HUES48 (cell line): Measurements from ENCODE around the gene LAMA2.

Experiments used
- H3K27ac ChIP-seq: one replicate; pipeline ENCODE4 v1.7.0; 2013; ENCODE audit warnings: low read depth, low read length, inconsistent platforms
- H3K27me3 ChIP-seq: 2 replicates; pipeline ENCODE4 v1.6.1; 2013; ENCODE audit warnings: mild to moderate bottlenecking, low read length; ENCODE audit not compliant: control insufficient read depth, insufficient read depth
- H3K36me3 ChIP-seq: 2 replicates; pipeline ENCODE4 v1.6.1; 2013; ENCODE audit warnings: low read length; ENCODE audit not compliant: control insufficient read depth, insufficient read depth
- H3K4me1 ChIP-seq: 2 replicates; pipeline ENCODE4 v1.6.1; 2013; ENCODE audit warnings: mild to moderate bottlenecking, low read length; ENCODE audit not compliant: control insufficient read depth, insufficient read depth
- H3K4me3 ChIP-seq: 2 replicates; pipeline ENCODE4 v1.5.1; 2013; ENCODE audit warnings: mild to moderate bottlenecking, low read depth, low read length
- H3K9ac ChIP-seq: 2 replicates; pipeline ENCODE4 v1.6.1; 2013; ENCODE audit warnings: mild to moderate bottlenecking, low read depth, low read length, moderate library complexity
- H3K9me3 ChIP-seq: 2 replicates; pipeline ENCODE4 v1.6.1; 2013; ENCODE audit warnings: low read length; ENCODE audit not compliant: control insufficient read depth, insufficient read depth

Gene LAMA2

DNA sequence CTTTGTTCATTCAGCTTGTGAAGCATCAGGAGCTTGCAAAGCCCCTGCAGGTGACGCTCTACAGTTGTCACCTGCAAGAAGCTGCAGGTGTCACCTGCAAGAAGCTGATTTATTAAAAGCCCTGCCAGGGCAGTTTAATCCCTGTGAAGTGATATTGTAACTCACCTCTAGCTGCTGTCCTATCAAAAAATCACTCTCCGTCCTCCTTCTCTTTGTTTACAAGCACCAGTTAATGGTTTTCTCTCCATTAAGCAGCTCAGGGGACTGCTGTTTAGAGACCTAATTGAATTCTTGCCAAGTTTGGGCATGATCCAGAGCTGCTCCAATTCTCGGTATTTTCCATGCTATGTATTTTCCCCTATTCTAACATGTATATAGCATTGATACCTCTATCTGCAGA lies 481.1 kb downstream of the LAMA2 start:
- Histone ChIP-seq H3K27me3 (no peaks in the 10 kb centered on the region), H3K4me3 (no peak overlapping the region), H3K9me3 (no peaks in the 10 kb centered on the region), H3K36me3 (no peaks in the 10 kb centered on the region), H3K27ac (no peak overlapping the region), H3K4me1 (no peaks in the 10 kb centered on the region), H3K9ac (no peak overlapping the region)

- Histone ChIP-seq H3K4me1 (peaks cover 3% of the 10 kb centered on the region), H3K27me3 (no peaks in the 10 kb centered on the region), H3K9ac (no peak overlapping the region), H3K27ac (no peak overlapping the region), H3K36me3 (no peaks in the 10 kb centered on the region), H3K4me3 (no peak overlapping the region), H3K9me3 (no peaks in the 10 kb centered on the region)
These were observed 481.8 kb downstream of the LAMA2 start for GRCh38 chr6:129364767-129365166.

GRCh38 chr6:129368076-129368475 lies 485.1 kb downstream of the LAMA2 start:
- Histone ChIP-seq H3K4me3 (no peak overlapping the region), H3K27me3 (no peaks in the 10 kb centered on the region), H3K9ac (no peak overlapping the region), H3K9me3 (no peaks in the 10 kb centered on the region), H3K36me3 (no peaks in the 10 kb centered on the region), H3K4me1 (peaks cover 14% of the 10 kb centered on the region), H3K27ac (no peak overlapping the region)

- Histone ChIP-seq H3K27me3 (no peaks in the 10 kb centered on the region), H3K4me1 (peaks cover 14% of the 10 kb centered on the region), H3K27ac (no peak overlapping the region), H3K36me3 (no peaks in the 10 kb centered on the region), H3K9ac (no peak overlapping the region), H3K4me3 (no peak overlapping the region), H3K9me3 (no peaks in the 10 kb centered on the region)
These were observed 486.0 kb downstream of the LAMA2 start for GRCh38 chr6:129368970-129369369.

DNA sequence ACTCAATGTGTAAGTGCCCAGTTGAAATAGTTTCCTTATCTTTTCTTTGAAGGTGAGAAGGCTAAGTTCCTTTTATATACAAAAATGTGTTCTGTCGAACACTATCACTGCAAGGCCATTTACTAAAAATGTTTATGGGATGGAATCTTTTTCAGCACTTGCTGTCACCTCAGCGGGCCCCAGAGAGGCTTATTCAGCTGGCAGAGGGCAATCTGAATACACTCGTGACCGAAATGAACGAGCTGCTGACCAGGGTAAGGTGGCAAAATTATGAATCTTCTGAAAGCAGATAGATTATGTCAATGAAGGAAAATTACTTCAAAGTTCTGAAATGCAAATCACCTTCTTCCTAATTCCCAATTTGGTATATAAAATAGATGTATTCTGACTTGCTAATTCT lies 486.8 kb downstream of the LAMA2 start:
- H3K36me3 ChIP-seq, result no peaks in the 10 kb centered on the region

DNA sequence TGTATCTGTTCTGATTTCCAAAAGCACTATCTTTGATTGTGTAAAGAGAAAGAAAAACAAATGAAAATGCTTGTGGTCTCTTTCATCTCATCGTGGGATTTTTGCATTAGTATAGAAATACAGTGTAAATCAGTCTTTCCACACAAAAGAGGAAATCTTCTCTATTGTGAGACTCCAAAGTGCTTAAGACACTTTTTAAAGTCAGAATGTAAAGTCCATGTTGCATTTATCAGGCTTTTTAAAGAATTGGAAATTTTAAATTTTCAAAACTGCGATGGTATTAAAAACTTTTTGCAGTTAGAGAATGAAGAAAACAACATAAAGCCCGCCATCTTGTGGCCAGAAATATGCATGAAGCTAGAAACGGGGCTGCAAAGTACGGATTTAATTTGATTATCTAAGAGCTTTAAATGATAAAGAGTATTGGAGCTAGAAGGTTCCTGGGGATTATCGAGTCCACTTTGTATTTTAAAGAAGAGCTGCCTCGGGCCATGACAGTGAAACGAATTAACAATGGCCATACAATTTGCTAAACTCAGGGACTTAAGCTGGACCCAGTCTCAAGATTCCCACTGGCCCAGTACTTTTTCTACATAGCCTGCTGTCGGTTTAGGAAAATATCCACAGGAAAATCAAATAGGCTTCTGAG lies 487.5 kb downstream of the LAMA2 start:
- H3K27me3 ChIP-seq, result no peaks in the 10 kb centered on the region
- no peaks in the 10 kb centered on the region for H3K36me3 ChIP-seq
- H3K4me1 ChIP-seq, result peaks cover 14% of the 10 kb centered on the region
- H3K9me3 ChIP-seq, result no peaks in the 10 kb centered on the region
- no peak overlapping the region for H3K27ac ChIP-seq
- H3K9ac ChIP-seq, result no peak overlapping the region
- H3K4me3 ChIP-seq, result no peak overlapping the region

More for the DNA sequence above, 486.8 kb downstream of the LAMA2 start:
- Histone ChIP-seq H3K4me1 (peaks cover 14% of the 10 kb centered on the region), H3K9ac (no peak overlapping the region), H3K27me3 (no peaks in the 10 kb centered on the region), H3K9me3 (no peaks in the 10 kb centered on the region), H3K27ac (no peak overlapping the region), H3K4me3 (no peak overlapping the region)

DNA sequence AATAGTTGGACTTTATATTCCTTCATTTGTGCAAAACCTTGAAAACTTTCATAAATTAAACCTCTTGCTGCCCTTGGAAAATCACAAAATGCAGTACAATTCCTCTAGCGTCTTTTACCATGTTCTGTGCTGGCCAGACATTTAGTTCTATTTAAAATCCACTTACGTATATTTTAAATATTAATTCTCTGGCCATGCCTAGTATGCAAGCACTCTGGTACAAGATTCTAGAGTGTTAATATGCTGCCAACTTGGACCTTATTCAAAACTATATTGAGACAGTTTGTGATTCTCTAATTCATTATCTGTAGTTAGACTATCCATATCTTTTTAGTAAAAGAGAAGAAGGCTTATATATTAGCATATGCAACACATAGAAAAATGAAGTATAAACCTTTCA lies 498.9 kb downstream of the LAMA2 start:
- H3K27me3 ChIP-seq, result no peaks in the 10 kb centered on the region
- peaks cover 9% of the 10 kb centered on the region; the same call in 1 of the 2 replicates for H3K4me1 ChIP-seq
- H3K27ac ChIP-seq, result no peak overlapping the region
- H3K9ac ChIP-seq, result no peak overlapping the region
- no peaks in the 10 kb centered on the region for H3K9me3 ChIP-seq
- H3K36me3 ChIP-seq, result no peaks in the 10 kb centered on the region
- no peak overlapping the region for H3K4me3 ChIP-seq

GRCh38 chr6:129382916-129383315 lies 500.0 kb downstream of the LAMA2 start:
- Histone ChIP-seq H3K27me3 (no peaks in the 10 kb centered on the region), H3K36me3 (no peaks in the 10 kb centered on the region), H3K27ac (no peak overlapping the region), H3K9me3 (no peaks in the 10 kb centered on the region), H3K9ac (no peak overlapping the region), H3K4me3 (no peak overlapping the region), H3K4me1 (peaks cover 9% of the 10 kb centered on the region; the same call in 1 of the 2 replicates)

DNA sequence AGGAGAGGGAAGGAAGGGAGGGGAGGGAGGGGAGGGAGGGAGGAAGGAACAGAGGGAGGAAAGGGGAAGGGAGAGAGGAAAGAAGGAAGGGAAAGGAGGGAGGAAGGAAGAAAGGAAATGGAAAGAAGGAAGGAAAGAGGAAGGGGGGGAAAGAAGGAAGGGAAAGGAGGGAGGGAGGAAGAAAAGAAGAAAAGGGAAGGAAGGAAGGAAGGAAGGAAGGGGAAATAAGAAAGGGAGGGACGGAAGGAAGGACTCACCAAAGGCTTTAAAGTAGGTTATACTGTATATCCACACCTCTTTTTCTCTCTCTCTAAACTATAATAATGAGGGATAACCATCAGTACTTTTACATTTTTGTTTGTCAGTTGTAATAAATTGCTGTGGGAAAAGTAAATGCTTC lies 502.2 kb downstream of the LAMA2 start:
- Histone ChIP-seq H3K9ac (no peak overlapping the region), H3K36me3 (no peaks in the 10 kb centered on the region), H3K27ac (no peak overlapping the region), H3K9me3 (no peaks in the 10 kb centered on the region), H3K4me1 (peaks cover 9% of the 10 kb centered on the region; the same call in 1 of the 2 replicates), H3K27me3 (no peaks in the 10 kb centered on the region), H3K4me3 (no peak overlapping the region)

- Histone ChIP-seq H3K4me3 (no peak overlapping the region), H3K27me3 (no peaks in the 10 kb centered on the region), H3K9me3 (no peaks in the 10 kb centered on the region), H3K9ac (no peak overlapping the region), H3K27ac (no peak overlapping the region), H3K4me1 (no peaks in the 10 kb centered on the region), H3K36me3 (no peaks in the 10 kb centered on the region)
These were observed 508.0 kb downstream of the LAMA2 start for GRCh38 chr6:129390900-129391299.

DNA sequence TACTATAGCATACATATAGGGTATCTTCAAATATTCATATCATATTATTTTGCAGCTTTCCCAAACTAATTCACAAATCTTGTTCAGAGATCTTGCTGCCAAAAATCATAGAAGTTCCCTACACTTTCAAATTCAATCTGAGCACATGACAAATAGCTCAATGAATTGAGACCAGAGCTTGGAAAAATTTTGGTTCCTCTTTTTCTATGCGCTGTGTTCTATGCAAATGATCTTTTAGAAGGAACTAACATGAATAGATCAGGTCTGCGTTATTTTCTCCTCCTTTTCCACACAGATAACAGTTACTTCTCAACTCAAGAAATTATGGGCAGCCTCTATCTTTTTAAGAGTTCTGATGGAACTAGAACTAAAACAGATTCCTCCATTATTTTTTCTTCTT lies 510.7 kb downstream of the LAMA2 start:
- Histone ChIP-seq H3K27ac (no peak overlapping the region), H3K4me3 (no peak overlapping the region), H3K9ac (no peak overlapping the region), H3K4me1 (no peaks in the 10 kb centered on the region), H3K36me3 (no peaks in the 10 kb centered on the region), H3K9me3 (no peaks in the 10 kb centered on the region), H3K27me3 (no peaks in the 10 kb centered on the region)
